GM21619 (cell line): ENCODE data around the gene EPS8.
A peak's percentile ranks its signal among the peaks of the same experiment; 100 is the strongest.

Experiments
- ATAC-seq: cut with Tn5 transposase; IDR thresholded peaks from one replicate; pipeline ENCODE4 v1.9.1; 2021; ENCODE audit not compliant: unreplicated experiment

The EPS8 gene

GRCh38 chr12:15605881-15606590, 183.2 kb downstream of the EPS8 start:
- ATAC-seq, result no peak

- no peak for ATAC-seq
These were observed 185.6 kb downstream of the EPS8 start for GRCh38 chr12:15603474-15604085.

DNA sequence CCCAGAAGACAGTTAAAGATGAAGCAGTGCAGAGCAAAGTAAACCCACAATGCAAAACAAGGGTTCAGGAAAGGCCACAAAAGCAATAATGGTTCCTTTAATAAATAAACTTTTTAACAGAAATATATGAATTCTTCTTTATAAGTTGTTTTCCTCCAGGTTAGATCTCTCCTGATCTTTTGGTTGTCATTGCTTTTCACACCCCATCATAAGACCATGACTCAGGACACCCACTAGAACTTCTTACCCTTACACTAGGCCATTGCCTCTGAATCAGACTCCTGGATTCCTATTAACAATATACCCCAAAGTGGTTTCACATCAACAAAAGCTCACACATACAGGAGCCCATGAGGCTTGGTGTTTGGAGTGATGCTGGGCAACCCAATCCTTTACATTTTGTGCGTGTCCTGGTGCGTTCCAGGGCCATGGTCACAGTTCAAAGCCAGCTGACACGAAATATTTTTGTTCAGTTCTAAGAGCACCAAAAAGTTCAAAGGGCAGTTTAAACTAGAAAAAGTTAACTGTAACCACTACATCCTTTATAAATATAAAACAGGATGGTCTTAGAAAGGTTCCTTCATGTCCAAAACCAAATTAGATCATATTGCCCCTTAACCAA, 187.0 kb downstream of the EPS8 start:
- no peak for ATAC-seq

DNA sequence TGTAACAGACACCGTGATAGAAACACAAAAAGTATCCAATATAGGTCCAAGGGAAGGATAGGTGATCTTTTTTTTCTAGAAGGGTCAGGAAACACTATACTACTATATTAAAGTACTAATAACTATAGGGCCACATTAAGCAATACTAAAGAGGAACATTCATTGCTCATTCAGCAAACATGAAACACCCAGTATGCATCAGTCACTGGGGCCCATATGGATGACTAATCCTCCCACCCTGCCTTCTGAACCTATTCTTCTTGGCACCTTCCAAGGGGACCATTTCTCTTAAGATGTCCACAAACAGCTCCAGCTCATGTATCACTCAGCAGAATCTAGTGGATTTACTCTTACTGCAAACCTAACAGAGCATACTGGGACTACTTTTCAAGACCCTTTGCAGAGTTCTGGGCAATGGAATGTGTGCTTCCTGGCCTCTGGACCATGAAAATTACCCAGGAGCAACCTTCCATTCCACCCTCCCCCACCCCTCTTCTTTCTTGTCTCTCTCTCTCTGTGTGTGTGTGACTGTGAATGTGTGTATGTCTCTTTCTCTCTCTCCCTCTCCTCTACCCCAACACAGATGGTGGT, 187.9 kb downstream of the EPS8 start:
- ATAC-seq, result no peak

GRCh38 chr12:15600223-15600935, 188.8 kb downstream of the EPS8 start:
- ATAC-seq, result no peak

DNA sequence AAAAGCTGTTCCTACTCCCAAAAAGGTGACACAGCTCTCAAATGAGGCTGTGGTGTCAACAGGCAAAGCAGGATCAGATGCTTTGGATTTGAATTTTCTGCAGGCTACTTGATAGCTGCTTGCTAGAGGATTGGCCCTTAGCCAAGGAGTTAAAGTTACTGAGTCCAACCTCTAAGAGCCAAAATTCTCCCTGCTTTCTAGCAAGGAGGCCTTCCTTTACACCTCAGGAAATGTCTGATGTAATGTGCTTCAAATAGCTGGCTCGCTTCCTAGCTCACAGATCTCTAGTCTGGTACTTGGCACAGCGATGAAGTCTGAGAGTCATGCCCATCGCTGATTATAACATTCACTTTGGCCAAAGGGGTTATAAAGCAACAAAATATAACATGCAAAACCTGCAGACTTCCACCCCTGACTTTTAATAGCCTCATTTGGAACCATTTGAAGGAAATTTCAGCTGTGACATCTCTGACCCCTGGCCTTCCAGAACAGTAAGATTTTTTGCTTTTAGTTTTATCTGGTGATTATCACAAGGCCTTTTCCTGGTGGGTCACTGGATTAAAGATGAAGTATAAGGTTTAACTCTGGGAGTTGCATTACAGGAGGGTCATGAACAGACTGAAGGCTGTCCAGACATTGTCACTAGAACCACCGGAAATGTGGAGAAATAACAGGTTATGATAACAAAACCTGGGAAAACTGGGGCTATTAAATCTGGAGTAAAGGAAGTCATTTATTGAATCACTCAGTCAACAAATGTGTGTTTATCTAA, 189.7 kb downstream of the EPS8 start:
- no peak for ATAC-seq

DNA sequence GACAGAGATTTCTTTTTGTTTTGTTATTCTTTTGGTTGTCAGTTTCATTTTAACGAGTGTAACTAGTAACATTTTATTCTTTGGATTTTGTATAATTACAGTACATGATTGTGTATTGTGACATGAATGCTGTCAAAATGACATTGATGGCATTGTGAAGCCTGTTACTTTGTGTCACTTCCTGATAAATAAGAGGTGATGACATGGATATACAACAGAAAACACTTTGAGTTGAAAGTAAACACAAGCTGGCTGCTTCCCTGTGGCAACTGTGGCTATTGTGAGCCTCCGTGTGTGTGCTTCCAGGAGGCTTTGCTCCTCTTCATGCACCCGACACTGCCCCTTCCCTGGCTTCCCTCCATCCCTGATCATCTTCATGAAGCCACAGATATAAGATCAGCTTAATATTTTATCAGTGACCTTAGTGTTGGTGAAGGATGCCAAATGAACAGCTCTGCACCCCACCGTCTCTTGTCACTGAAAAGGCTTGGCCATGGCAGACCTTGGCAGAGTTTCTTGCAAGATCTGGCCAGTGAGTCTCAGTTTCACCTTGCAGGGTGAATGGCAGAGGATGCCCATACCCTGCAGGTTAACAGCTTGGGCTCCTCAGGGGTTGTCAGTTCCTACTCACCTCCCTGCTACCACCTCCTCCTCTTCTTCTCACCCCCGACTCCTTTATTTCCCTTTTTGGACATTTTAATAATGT, 191.9 kb downstream of the EPS8 start:
- ATAC-seq, result no peak

DNA sequence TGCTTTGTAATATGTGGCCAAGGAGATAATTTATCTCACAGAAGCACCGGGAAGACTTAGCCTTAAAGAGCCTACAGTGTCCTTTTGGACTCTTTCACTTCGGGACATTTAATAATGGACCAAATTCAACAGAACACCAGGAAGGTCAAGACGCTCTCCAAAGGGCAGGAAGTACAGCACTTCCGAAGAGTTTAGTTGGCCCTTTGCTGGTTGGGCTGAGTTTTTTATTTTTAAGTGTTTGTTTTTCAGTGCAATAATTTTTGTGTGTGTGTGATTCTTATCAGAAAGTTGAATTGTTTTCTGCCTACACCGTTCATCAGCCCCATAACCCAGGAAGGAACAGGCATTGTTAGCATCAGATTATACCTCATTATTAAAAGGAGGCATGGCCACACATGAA, 193.0 kb downstream of the EPS8 start:
- no peak for ATAC-seq

DNA sequence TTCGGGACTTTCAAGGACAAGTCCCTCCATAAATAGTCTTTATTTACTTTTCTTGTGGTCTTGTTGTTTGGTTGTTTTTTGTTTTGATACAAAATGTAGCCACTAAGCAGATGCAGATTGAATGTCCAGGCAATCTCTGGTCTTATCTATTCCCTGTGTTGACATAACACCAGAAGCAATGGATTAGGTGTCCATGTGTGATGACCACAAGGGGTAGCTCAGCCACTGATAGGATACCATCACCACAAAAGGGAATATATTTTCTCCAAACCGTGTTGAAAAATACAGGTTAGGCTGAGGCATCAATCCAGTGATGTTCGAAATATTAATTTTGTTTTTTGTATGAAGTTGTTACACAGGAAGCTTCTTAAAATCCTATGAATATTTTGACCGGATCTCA, 196.3 kb downstream of the EPS8 start:
- ATAC-seq, result no peak

DNA sequence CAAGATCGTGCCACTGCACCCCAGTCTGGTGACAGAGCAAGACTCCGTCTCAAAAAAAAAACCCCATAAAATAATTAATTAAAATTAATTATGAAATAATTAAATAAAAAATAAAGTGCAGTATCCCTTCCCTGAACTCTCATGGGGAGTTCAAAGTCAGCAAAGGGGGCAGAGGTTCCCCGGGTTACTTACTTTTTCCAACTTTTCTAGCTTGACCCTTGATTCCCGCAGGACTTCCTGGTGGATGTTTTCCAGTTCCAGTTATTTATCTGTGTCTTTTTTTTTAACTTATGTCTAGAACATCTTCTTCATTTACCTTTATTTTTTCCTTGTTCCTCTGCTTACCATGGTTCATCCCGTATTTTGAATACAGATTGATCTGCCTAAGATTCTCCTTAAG, 197.4 kb downstream of the EPS8 start:
- ATAC-seq, result no peak

GRCh38 chr12:15590180-15590826, 198.9 kb downstream of the EPS8 start:
- ATAC-seq, result peak; percentile 92

- ATAC-seq, result no peak
These were observed 199.7 kb downstream of the EPS8 start for GRCh38 chr12:15589328-15590032.

GRCh38 chr12:15584366-15585041, 204.7 kb downstream of the EPS8 start:
- peak; percentile 52 for ATAC-seq

GRCh38 chr12:15583804-15584203, 205.4 kb downstream of the EPS8 start:
- ATAC-seq, result no peak

- no peak for ATAC-seq
These were observed 208.2 kb downstream of the EPS8 start for GRCh38 chr12:15581006-15581405.

- ATAC-seq, result no peak
These were observed 208.8 kb downstream of the EPS8 start for GRCh38 chr12:15580431-15580830.

GRCh38 chr12:15575671-15576541, 213.3 kb downstream of the EPS8 start:
- ATAC-seq, result no peak
